CD14-positive monocyte (primary cell): ENCODE data around the gene FAM107B. TPM values are rescaled to one million over a fixed set of nuclear protein-coding genes. Genes with fewer than 3 reads are reported as not detected.

ENCODE experiments used
- DNase-seq, 3 donors: peaks; one replicate each; pipeline ENCODE4 v3.0.0-alpha.2; 2011 to 2022
- H2AFZ ChIP-seq: 2 replicates; pipeline ENCODE4 v1.6.0; 2012; ENCODE audit warnings: mild to moderate bottlenecking, low read depth, low read length, inconsistent platforms; ENCODE audit not compliant: insufficient read depth, poor library complexity, severe bottlenecking
- H3K27ac ChIP-seq, 2 donors: 1 replicate in 1 of 2; 2 replicates in 1 of 2; pipeline ENCODE4 v1.5.1; 2012 to 2013; ENCODE audit warnings: low read length in 2 of 2, control low read depth in 1 of 2, inconsistent platforms in 1 of 2, low read depth in 1 of 2, mild to moderate bottlenecking in 1 of 2
- H3K27me3 ChIP-seq, 2 donors: one replicate each; pipeline versions ENCODE4 v1.6.0 to v1.6.1; 2011 to 2013; ENCODE audit warnings: low read length in 2 of 2; ENCODE audit not compliant: control insufficient read depth in 2 of 2, insufficient read depth in 2 of 2
- H3K36me3 ChIP-seq, 2 donors: replicated peaks in 1 of 2; 1 replicate in 1 of 2; 2 replicates in 1 of 2; pipeline versions ENCODE4 v1.5.1 to v1.6.1; 2012 to 2013; ENCODE audit warnings: low read length in 2 of 2, control low read depth in 1 of 2, inconsistent platforms in 1 of 2, mild to moderate bottlenecking in 1 of 2; ENCODE audit not compliant: insufficient read depth in 2 of 2, control insufficient read depth in 1 of 2
- H3K4me1 ChIP-seq, 2 donors: 1 replicate in 1 of 2; 2 replicates in 1 of 2; pipeline versions ENCODE4 v1.5.1 to v1.6.1; 2012 to 2013; ENCODE audit warnings: low read length in 2 of 2, control low read depth in 1 of 2, inconsistent platforms in 1 of 2, mild to moderate bottlenecking in 1 of 2, moderate library complexity in 1 of 2; ENCODE audit not compliant: insufficient read depth in 2 of 2, control insufficient read depth in 1 of 2
- H3K4me2 ChIP-seq: replicated peaks from 2 replicates; pipeline ENCODE3; 2012; ENCODE audit warnings: low read length, moderate library complexity, mild to moderate bottlenecking; ENCODE audit not compliant: poor library complexity, severe bottlenecking; ENCODE audit errors: extremely low read depth
- H3K4me3 ChIP-seq, 3 experiments: fragments of 200-600 bp in 1 of 3; sonication (generic) in 1 of 3; replicated peaks in 1 of 3; 1 replicate in 2 of 3; 2 replicates in 1 of 3; pipeline ENCODE4 v1.5.1; 2011 to 2013; ENCODE audit warnings: low read length in 3 of 3, mild to moderate bottlenecking in 3 of 3, control low read depth in 2 of 3, low read depth in 2 of 3, inconsistent platforms in 1 of 3, moderate library complexity in 1 of 3
- H3K79me2 ChIP-seq: 2 replicates; pipeline ENCODE4 v1.6.0; 2012; ENCODE audit warnings: mild to moderate bottlenecking, control low read depth, inconsistent platforms, low read length, moderate library complexity; ENCODE audit not compliant: insufficient read depth
- H3K9ac ChIP-seq: 2 replicates; pipeline ENCODE4 v1.6.0; 2017; ENCODE audit warnings: low read length, mild to moderate bottlenecking; ENCODE audit not compliant: insufficient read depth, poor library complexity, severe bottlenecking
- H3K9me3 ChIP-seq, 2 donors: replicated peaks in 1 of 2; 1 replicate in 1 of 2; 2 replicates in 1 of 2; pipeline versions ENCODE4 v1.5.1 to v1.6.1; 2012 to 2013; ENCODE audit warnings: low read length in 2 of 2, control low read depth in 1 of 2; ENCODE audit not compliant: control insufficient read depth in 1 of 2, insufficient read depth in 1 of 2
- H4K20me1 ChIP-seq: 2 replicates; pipeline ENCODE4 v1.6.0; 2012; ENCODE audit warnings: mild to moderate bottlenecking, low read length, control low read depth, moderate library complexity; ENCODE audit not compliant: insufficient read depth
- H3K27ac Mint-ChIP-seq, 7 donors: one replicate each; pipeline ENCODE4 v1.8.0; 2020; ENCODE audit warnings: mild to moderate bottlenecking in 7 of 7, mixed read lengths in 7 of 7, moderate library complexity in 6 of 7, inconsistent platforms in 2 of 7
- H3K27me3 Mint-ChIP-seq, 3 donors: one replicate each; pipeline ENCODE4 v1.8.0; 2021 to 2022; ENCODE audit warnings: low read depth in 3 of 3, mild to moderate bottlenecking in 3 of 3, mixed read lengths in 3 of 3, moderate library complexity in 3 of 3, inconsistent platforms in 1 of 3
- H3K36me3 Mint-ChIP-seq, 2 donors: one replicate each; pipeline ENCODE4 v1.8.0; 2020; ENCODE audit warnings: mixed read lengths in 2 of 2, inconsistent platforms in 1 of 2, mild to moderate bottlenecking in 1 of 2
- H3K4me1 Mint-ChIP-seq: one replicate; pipeline ENCODE4 v1.8.0; 2020; ENCODE audit warnings: mild to moderate bottlenecking, mixed read lengths
- H3K4me3 Mint-ChIP-seq, 2 donors: one replicate each; pipeline ENCODE4 v1.8.0; 2020; ENCODE audit warnings: mild to moderate bottlenecking in 2 of 2, mixed read lengths in 2 of 2, moderate library complexity in 1 of 2
- H3K9me3 Mint-ChIP-seq, 7 donors: one replicate each; pipeline ENCODE4 v1.8.0; 2020 to 2022; ENCODE audit warnings: mixed read lengths in 7 of 7, mild to moderate bottlenecking in 6 of 7, moderate library complexity in 6 of 7, inconsistent platforms in 2 of 7
- WGBS: methylation state at CpG from one replicate; pipeline ENCODE4 v1.1.5; 2013; ENCODE audit warnings: missing lambda C conversion rate; ENCODE audit not compliant: insufficient coverage; 5-methylcytosine and 5-hydroxymethylcytosine counted together
- intact Hi-C, 2 donors: fragments of 100-400 bp; cut with micrococcal nuclease; formaldehyde crosslinking; loops; one replicate each; pipeline versions ENCODE4 v1.15.0 to v1.15.1; 2023
- polyA plus RNA-seq, 3 donors: library from polyadenylated mRNA; depleted of rRNA in 1 of 3; unstranded in 2 of 3; stranded (reverse) in 1 of 3; fragments of 300-500 nt in 2 of 3; fragments of >200 nt in 1 of 3; fragmentation: Illumina TruSeq in 2 of 3; gene quantifications; 1 replicate in 2 of 3; 2 replicates in 1 of 3; pipeline ENCODE4 v1.2.3, GENCODE V29; 2012 to 2021
- TF ChIP-seq, protein P1 (sequence below): fragments of 200-600 bp; IDR thresholded peaks from one replicate; pipeline ENCODE4 v1.8.0; 2022; ENCODE audit warnings: antibody characterized with exemption, mild to moderate bottlenecking

FAM107B gene
- polyA plus RNA-seq, 3 donors, result 27.2 to 68.5 (median 28.4) TPM

DNA sequence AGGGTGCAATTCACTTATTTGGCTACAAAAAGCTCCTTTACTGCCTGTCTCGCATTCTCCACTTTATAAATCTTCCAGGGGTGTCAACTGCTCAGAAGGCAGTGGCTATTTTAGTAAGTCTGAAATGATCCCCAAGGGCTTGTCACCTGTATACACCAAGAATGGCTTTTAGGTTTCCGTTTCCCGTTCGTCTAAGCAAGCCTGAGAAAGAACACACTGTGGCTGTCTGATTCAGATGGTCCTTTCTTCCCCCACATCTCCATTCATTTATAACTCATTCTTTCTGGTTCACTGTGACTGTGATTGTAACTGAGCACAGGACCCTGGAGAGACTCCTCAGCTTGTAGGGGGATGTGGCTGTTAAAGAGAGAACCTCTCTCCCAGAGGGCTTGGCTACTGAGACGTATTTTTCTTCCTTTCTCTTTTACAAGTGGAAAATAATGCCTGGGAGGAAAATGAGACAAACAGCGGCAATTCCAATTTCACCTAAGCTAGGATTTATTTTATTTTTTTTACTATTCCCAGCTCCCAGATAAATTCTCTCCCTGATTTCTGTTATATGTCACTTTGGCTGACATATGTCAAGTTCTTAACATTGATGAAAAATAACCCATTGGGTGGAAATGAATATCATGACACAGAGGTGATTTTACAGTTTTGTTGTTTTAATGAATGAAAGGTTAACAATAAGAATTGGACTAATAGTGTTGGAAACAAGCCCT lies 129.3 kb downstream of the FAM107B start:
- peaks cover 0 to 6% (median 0%) of the 10 kb centered on the region in 7 donors for H3K9me3 Mint-ChIP-seq
- no peaks in the 10 kb centered on the region for H3K27me3 Mint-ChIP-seq
- no peaks in the 10 kb centered on the region for H3K27me3 ChIP-seq
- peak overlapping the region in 1 of 7 donors; percentile 34 for H3K27ac Mint-ChIP-seq
- intact Hi-C loops, result no loop called here
- H2AFZ ChIP-seq, result no peak overlapping the region
- DNase-seq, result no peak
- peaks cover 20 to 22% of the 10 kb centered on the region in 2 donors for H3K4me1 ChIP-seq
- H3K79me2 ChIP-seq, result no peaks in the 10 kb centered on the region
- H3K27ac ChIP-seq, result no peak overlapping the region
- no peak overlapping the region for H3K9ac ChIP-seq
- H3K4me2 ChIP-seq, result no peak overlapping the region
- no peaks in the 10 kb centered on the region for H3K9me3 ChIP-seq
- WGBS, result 80% methylated on average over 3 of the region's 6 CpGs
- H3K4me1 Mint-ChIP-seq, result peaks cover 33% of the 10 kb centered on the region
- H3K36me3 ChIP-seq, result no peaks in the 10 kb centered on the region
- no peak overlapping the region for H3K4me3 ChIP-seq
- TF ChIP-seq, protein P1, sequence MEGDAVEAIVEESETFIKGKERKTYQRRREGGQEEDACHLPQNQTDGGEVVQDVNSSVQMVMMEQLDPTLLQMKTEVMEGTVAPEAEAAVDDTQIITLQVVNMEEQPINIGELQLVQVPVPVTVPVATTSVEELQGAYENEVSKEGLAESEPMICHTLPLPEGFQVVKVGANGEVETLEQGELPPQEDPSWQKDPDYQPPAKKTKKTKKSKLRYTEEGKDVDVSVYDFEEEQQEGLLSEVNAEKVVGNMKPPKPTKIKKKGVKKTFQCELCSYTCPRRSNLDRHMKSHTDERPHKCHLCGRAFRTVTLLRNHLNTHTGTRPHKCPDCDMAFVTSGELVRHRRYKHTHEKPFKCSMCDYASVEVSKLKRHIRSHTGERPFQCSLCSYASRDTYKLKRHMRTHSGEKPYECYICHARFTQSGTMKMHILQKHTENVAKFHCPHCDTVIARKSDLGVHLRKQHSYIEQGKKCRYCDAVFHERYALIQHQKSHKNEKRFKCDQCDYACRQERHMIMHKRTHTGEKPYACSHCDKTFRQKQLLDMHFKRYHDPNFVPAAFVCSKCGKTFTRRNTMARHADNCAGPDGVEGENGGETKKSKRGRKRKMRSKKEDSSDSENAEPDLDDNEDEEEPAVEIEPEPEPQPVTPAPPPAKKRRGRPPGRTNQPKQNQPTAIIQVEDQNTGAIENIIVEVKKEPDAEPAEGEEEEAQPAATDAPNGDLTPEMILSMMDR, result no peak
- H3K4me3 Mint-ChIP-seq, result no peak overlapping the region
- no peaks in the 10 kb centered on the region for H3K36me3 Mint-ChIP-seq
- no peaks in the 10 kb centered on the region for H4K20me1 ChIP-seq

- peaks cover 21% of the 10 kb centered on the region for H3K4me1 Mint-ChIP-seq
- intact Hi-C loops, result no loop called here
These were observed 135.1 kb downstream of the FAM107B start for GRCh38 chr10:14639637-14640036.

More at GRCh38 chr10:14639637-14640036, 135.1 kb downstream of the FAM107B start:
- Histone ChIP-seq H3K79me2 (no peaks in the 10 kb centered on the region), H3K9ac (no peak overlapping the region), H3K4me1 (peaks cover 8 to 12% of the 10 kb centered on the region in 2 donors), H3K36me3 (no peaks in the 10 kb centered on the region), H3K4me3 (no peak overlapping the region), H3K4me2 (no peak overlapping the region), H2AFZ (no peak overlapping the region), H3K27me3 (no peaks in the 10 kb centered on the region), H4K20me1 (no peaks in the 10 kb centered on the region), H3K27ac (no peak overlapping the region), H3K9me3 (no peaks in the 10 kb centered on the region)
- no peak for DNase-seq
- Mint-ChIP-seq H3K36me3 (no peaks in the 10 kb centered on the region), H3K4me3 (no peak overlapping the region), H3K27me3 (no peaks in the 10 kb centered on the region), H3K27ac (no peak overlapping the region), H3K9me3 (peaks cover 0 to 6% (median 0%) of the 10 kb centered on the region in 7 donors)
- TF ChIP-seq, protein P1, result no peak
- WGBS, result 77% methylated on average over 2 of the region's 3 CpGs
